Activated CD4-positive, alpha-beta T cell treated with anti-CD3 and anti-CD28 coated beads, Interleukin-2, amount 50 U/mL, for 1 hour (primary cell): Measurements from ENCODE around the gene ECM2.

Source experiments
- DNase-seq: peaks from one replicate; pipeline ENCODE4 v3.0.0-alpha.2; 2020

The ECM2 gene

GRCh38 chr9:92455217-92455616 is 80.6 kb downstream of the ECM2 start:
- no peak for DNase-seq

DNA sequence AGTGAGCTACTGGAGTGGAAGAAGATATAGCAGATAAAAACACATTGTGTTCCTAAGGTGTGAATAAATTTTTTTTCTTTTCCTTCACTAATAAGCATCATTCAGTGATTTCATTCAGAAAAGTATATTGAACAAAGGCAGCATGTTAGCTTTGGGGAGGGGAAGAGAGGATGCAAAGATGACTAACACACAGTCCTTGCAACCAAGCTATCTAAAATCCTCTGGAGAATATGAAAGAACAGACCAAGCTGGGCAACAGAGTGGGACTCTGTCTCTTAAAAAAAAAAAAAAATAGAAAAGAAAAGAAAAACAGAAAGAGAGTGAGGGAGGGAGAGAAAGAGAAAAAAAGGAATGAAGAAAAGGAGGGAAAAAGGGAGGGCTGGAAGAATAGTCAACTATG is 89.3 kb downstream of the ECM2 start:
- DNase-seq: no peak
